ENCODE data around the gene MDFI.

MDFI gene

DNA sequence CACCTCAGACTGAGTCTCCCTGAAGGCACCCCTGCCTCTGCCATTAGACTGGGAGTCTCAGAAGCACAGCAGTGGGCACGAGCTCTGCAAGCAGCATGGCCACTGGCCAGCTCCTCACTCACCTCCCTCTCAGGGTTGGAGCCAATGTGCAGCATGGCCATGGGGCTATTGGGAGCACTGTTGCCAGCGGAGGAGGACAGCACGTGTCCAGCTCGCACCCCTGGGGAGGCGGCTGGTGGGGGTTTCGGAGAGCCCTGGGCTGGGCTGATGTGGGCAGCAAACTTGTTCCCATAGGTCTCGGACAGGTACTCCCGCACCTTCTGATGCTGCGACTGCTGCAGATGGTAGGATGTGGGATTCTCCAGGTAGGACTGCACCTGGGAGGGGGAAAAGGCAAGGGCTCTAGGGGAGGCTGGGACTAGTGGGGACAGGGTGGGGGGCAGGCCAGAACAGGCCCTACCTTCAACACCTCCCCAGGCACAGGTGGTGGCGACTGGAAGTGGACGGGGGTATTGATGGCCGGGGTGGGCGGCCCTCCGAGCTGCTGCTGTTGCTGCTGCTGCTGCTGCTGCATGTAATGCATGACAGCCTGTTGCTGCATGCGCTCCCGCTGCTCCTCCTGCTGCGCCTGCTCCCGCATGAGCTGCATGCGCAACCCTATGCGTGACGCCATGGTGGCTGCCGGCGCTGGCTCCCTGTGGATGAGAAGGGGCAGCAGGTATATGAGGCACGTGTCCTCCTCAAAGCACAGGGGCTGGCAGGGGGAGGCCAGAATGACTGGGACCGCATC, 52.5 kb downstream of the MDFI start:
- no peak for DNase-seq

DNA sequence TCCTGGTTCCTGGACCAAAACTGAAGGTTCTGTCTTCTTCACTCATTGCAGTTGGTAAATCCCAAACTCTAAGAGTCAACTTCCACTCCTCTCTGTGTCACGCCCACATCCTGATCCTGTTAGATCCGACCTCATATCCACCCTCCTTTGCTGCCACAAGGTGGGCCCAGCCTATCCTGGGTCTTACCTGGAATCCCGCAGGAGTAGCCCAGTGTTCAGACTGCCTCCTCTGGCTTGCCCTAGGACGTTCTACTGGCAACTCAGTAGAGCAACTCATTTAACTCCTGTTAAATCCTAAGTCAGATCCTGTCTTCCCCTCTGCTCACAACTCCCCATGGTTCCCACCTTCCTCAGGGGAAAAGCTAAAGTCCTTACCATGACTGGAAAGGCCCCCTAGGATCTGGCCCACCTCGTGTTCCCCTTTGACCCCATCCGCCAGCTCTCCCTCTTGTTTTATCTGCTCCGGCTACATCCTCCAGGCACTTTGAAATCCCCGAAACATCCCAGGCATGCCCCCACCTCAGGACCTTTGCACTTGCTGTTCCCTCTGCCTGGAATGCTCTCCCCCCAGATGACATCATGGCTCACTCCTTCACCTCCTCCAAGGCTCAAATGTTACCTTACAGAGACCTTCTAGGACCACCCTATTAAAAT, 53.3 kb downstream of the MDFI start:
- DNase-seq = no peak

DNA sequence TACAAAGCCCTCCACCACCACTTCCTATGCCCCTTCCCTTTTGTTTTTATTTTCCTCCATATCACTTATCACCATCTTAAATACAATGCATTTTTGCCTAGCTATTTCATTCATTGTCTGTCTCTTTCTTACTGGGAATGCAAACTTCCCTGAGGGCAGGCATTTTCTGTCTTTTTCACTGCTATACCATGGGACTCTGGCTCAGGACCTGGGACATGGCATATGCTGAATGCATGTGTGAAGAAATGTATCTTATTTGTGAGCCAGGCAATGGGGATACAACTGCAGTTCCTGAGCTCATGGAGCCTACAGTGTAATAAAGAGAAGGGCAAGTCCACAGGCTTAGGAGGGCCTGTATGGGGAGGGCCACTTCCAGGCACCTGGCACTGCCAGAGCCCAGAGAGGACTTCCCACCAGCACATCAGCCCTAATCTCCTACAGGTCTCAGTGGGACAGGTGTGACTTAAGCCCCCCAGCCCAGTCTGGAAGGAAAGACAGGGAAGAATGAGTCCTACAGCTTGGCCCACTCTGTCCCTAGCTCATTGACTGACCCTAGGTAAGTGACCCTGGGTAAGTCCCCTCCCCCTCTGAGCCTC, 53.9 kb downstream of the MDFI start:
- no peak for DNase-seq

DNA sequence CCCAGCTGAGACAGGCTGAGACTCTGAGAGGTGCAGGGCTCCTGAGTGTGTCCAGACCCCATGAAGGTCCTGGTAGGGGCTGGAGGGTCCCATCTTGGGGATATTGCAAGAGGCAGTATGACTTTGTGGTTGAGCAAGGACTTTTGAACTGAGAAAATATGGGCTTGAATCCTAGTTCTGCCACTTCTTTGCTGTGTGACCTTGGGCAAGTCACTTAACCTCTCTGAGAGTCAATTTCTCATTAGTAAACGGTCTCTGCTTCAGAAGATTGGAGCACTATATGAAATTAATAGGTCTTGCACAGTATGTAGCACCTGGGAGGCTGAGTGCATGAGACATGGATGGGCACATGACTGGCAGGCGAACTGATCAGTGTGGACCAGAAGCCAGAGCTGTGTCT, 54.5 kb downstream of the MDFI start:
- DNase-seq = no peak

DNA sequence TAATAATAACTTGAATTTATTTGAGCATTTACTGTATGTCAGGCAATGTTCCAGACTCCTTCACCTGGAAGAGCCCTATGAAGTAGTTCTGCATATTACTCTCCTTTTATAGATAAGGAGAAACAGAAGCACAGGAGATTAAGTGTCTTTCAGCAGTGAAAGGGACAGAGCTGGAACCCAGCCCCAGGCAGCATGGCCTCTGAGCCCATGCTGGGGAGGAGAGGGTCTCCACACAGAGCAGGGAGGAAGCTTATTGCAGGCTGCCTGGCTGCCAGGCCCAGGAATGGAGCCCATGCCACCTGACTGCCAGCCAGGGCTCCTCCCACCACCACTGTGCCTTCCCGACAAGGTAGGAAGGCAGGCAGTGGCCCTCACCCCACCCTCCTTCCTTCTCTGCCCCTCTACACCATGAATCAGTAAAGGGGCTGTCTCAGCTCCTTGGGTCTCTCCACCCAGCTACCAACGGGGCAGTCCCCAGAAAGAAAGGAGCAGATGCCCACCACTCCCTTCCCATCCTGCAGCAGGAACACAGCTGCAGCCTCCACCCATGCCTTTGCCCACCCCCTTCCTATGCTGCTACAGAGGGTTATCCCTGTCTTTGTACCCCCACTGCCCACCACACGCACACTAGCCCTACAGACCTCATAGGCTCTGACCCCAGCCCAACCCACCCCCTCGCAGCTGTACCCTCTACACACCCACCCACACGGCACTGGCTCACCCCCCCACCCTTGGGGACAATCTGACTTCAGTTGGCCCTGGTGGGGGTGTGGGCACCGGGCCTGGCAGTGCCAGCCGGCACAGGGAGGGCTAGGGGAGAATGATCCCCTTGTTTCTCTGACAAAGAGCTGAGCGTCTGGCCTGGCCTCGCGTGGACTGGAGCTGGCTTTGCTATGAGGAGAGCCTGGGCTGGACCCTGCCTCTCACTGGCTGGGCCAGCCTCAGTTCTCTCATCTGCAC, 55.3 kb downstream of the MDFI start:
- DNase-seq = no peak

DNA sequence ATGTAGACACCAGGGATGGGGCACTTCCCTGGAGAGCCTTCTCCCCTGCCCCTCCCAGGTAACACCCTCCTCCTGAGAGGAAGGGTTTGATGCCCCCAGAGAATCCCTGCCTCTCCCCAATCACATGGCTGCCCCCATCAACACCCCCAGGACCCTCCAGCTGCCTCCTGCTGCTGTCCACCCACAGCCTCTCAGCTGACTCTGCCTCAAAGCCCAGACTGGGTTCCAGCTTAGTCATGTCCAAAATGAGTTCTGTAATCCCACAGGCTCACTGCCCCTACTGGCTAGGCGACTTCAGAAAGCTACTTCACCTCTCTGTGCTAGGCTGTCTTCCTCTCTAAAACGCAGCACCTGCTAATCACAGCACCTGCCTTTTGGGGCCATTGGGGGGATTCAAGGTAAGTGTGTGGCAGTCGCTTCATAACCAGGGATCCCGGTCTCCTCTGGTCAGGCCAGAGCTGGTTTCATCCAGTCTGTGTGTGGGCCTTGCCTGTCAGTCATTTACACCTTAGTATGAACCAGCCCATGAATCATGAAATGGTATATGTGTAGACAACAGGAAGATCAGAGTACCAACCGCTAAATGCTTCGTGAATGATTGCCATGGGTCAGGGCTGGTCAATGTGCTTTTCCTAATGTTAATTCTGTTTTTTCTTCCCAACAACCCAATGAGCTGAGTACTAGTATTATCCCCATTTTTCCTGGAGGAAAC, 56.7 kb downstream of the MDFI start:
- DNase-seq = no peak

DNA sequence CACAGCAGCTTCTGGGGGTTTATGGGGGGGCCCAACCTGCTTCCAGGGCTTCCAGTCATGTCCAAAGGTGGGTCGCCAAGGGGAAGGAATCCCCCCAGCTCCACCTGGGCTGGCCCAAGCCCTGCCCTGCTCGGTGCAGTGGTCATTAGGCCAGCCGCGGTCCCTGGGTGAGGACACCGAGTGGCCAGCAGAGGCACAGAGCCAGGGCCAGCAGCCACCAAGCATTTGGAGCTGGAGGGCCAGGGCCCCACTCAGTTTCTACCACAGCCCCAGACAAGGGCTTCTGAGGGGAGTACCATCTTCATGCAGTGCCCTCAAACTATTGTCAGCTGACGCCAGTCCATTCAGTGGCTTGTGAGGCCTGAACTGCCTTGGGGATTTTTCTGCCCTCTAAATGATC, 57.6 kb downstream of the MDFI start:
- DNase-seq = no peak

DNA sequence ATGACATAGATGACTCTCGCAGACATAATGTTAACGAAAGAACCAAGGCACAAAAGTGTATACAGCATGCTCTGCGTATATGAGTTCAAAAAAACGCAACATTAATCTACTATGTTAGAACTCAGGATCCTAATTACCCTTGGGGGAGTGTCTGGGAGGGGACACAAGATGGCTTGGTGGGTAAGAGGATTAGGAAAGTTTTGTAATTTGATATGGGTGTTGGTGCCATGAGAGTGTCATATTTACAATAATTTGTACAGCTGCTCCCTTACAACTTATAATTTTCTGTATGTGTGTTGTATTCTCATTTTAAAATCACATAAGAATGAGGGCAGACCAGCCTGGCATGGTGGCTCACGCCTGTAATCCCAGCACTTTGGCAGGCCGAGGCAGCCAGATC, 58.5 kb downstream of the MDFI start:
- DNase-seq = no peak

DNA sequence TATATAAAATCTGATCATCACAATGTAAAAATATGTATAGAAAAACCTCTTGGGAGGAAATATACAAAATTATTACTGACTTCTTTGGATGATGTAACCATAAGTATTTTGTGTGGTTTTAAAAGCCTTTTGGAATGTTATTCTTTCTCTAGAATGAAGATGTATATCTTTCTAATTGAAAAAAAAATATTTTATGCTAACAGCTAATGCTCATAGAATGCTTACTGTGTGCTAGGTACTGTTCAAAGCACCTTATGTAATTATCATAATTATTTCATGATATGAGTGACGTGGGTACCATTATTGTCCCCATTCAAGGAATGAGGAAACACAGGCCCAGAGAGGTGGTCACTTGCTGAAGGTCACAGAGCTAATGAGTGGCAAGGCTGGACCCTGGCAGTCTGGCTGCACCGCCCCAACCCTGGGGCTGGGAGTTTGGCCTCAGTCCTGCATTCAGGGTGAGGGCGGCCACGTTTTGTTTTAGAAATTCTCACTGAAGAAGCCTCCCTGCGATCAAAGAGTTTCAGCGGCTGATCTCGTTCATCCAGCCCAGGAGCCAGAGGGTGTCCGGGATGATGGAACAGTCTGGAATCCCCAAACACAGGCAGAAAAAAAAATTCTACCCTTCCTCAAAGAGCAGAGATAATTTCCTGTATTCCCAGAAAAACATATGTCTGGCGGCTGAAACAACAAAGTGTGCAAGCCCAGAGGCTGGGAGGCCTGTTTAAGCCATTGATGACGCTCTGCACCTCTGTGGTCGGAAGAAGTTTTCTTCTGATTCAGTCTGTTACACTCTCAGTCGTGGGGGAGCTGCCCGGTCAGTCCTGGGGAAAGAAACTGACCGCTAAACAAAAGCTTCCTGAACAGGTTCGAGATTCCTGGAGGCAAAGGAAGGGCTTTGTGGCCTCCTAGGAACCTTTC, 59.9 kb downstream of the MDFI start:
- DNase-seq = no peak

DNA sequence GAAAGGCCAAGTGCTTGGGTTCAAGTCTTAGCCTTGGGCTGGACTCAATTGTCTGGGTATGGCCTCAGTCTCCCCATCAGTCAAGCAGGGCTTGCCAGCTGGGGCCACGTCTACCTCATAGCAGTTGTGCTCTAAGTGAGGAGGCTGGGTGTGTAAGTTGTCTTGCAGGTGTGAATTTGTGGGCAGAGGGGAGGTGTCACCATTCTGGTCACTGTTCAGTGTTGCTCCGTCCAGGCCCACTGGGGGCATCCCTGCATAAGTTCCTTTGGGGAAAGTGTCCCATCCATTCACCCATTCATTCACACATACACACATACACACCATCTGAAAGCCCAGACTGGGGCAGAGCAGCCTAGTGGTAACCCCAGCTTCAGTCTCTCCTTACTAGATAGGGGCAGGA, 60.8 kb downstream of the MDFI start:
- DNase-seq = no peak

DNA sequence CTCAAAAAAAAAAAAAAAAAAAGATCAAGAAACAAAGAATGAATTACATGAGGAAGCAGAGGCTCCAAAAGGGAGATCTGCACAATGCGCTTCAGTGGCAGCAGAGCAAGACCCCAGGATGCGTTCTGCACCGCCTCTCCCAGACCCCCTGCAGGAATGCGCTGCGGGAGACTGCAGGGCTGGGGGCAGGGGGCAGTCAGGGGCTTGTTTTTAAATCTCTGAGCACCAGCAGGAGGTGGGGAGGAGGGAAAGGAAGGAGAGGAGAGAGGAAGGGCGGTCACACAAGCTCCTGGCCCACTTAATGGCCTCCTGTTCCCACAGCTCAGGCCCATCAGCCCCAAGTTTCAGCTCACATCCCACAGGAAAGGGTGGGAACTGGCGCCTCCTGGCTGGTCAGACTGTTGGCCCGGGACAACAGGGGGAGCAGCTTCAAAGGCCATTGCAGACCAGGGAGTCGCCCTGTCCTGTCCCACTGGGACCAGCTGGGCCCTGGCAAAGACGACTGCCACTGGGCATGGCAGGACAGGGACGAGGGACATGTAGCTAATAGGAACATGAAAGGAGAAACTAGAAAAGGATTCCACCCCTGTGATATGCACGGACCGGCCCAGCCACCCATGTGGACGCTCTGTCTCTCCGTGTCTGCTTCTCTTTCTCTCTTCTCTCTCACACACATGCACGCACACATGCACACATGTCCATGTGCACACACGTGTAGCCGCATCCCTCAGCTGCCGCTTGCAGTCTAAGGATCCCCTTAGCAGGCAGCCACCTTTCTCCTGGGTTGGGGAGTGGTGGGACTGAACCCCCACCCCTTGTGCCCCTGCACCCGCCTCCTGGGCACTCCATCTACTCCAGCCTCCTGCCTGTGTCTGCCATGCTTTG, 62.4 kb downstream of the MDFI start:
- DNase-seq = no peak

DNA sequence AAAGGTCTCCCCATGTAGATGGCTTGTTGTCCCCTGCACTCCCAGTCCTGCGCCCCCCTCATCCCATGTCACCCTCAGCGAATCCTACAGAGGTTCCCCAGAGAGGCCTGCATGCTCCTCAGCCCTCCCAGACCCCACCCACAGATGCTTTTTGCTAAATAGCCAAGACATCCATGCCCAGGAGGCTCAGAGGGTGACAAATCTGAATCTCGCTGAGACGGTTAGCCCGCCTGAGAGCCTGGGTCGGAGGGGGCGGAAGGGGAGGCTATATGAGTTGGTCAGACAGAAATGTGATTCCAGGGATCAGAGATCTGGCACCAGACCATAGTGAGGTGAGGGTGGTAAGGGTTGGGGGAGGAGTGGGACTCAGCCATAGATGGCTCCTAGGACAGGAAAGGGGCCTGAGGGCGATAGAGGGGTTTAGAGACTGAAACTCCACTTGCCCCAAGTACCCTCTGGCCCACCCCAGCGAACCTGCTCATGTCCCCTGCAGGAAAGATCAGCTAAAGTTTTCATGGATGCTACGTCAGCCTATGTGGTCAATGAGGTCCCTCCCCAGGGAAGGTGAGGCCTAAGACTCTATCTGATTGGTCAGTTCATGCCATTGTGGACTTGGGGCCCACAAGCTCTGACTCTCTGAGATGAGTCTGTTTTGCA, 63.9 kb downstream of the MDFI start:
- no peak for DNase-seq

DNA sequence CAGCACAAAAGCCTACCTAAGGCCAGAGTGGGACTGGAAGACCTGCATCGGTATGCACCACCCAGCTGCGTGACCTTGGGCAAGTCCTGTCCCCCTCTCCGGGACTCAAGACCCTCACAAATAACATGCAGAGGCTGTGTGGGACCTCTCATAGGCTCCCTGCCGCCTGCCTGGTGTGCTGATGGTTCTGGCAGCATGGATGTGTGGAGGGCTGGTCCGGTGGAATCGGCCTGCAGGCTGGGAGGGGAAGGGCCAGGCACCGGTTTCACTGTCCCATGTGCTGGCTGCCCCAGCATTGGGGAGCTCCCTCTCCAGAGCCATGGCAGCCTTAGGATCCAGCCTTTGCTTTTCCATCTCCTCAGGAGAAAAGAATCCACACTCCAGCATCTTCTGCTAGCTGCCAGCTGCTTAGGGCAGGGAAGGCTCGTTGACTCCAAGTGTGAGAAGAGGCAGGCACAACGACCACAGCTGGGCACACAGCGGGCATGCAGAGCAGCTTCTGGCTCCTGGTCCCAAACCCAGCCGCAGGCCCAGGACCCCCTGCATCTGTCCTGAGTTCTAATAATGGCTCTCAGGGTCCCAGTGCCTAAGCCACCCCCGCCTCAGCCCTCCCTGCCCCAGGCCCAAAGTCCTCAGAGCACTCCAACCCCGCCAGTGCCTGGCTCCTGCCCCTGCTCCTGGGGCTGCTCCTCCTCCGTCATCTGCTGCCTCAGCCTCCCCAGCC, 64.7 kb downstream of the MDFI start:
- DNase-seq = no peak
